Small intestine (tissue), 7 donors: ENCODE data around the gene CHD6. TPM values are rescaled to one million over a fixed set of nuclear protein-coding genes. Genes with fewer than 3 reads are reported as not detected.

ENCODE experiments used
- DNase-seq, 2 donors: peaks; one replicate each; pipeline versions ENCODE4 v3.0.0 to v3.0.0-alpha.2; 2013
- FAIRE-seq: peaks from 2 replicates; lab custom pipeline; 2012; peaks lifted over from hg19 to GRCh38; lab: Jason Lieb, UNC
- H3K27ac ChIP-seq, 3 donors: one replicate each; pipeline ENCODE4 v1.5.1; 2013; ENCODE audit warnings: low read length in 2 of 3, mild to moderate bottlenecking in 2 of 3, control low read depth in 1 of 3, inconsistent platforms in 1 of 3, low read depth in 1 of 3, moderate library complexity in 1 of 3
- H3K27me3 ChIP-seq, 3 donors: one replicate each; pipeline ENCODE4 v1.6.1; 2013; ENCODE audit warnings: low read length in 3 of 3, inconsistent platforms in 1 of 3; ENCODE audit not compliant: control insufficient read depth in 3 of 3, insufficient read depth in 3 of 3
- H3K36me3 ChIP-seq, 3 donors: one replicate each; pipeline ENCODE4 v1.6.1; 2013; ENCODE audit warnings: low read length in 3 of 3, inconsistent platforms in 1 of 3, low read depth in 1 of 3, mild to moderate bottlenecking in 1 of 3, moderate library complexity in 1 of 3; ENCODE audit not compliant: control insufficient read depth in 3 of 3, insufficient read depth in 2 of 3
- H3K4me1 ChIP-seq, 3 donors: one replicate each; pipeline ENCODE4 v1.6.1; 2013; ENCODE audit warnings: low read length in 2 of 3, inconsistent platforms in 1 of 3, low read depth in 1 of 3, mild to moderate bottlenecking in 1 of 3, moderate library complexity in 1 of 3; ENCODE audit not compliant: control insufficient read depth in 3 of 3, insufficient read depth in 2 of 3
- H3K4me3 ChIP-seq, 3 donors: one replicate each; pipeline ENCODE4 v1.5.1; 2013; ENCODE audit warnings: low read length in 3 of 3, control low read depth in 1 of 3, inconsistent platforms in 1 of 3, low read depth in 1 of 3, mild to moderate bottlenecking in 1 of 3, moderate library complexity in 1 of 3
- H3K9me3 ChIP-seq, 2 donors: one replicate each; pipeline ENCODE4 v1.6.1; 2013; ENCODE audit warnings: low read depth in 1 of 2, low read length in 1 of 2; ENCODE audit not compliant: control insufficient read depth in 2 of 2, insufficient read depth in 1 of 2
- WGBS, 3 donors: extraction: QIAGEN DNeasy Blood & Tissue Kit; methylation state at CpG; one replicate each; pipeline ENCODE4 v1.1.7; 2013; 5-methylcytosine and 5-hydroxymethylcytosine counted together
- polyA plus RNA-seq, 4 donors: library from polyadenylated mRNA; stranded (reverse) in 3 of 4; unstranded in 1 of 4; fragments of 200-250 nt in 3 of 4; fragments of 120-200 nt in 1 of 4; gene quantifications; one replicate each; pipeline versions ENCODE4 v1.2.1 to v1.2.3, GENCODE V29; 2013
- donor health status: healthy with polysubstance abuse.
- donor health status: control.
- donor health status: control.
- donor health status: Bipolar disorder and iron deficiency.
- donor health status: healthy.

Gene CHD6
- polyA plus RNA-seq, 4 donors, result 5.3 to 46.7 (median 16.1) TPM

- DNase-seq (no peak), FAIRE-seq (no peak)
- Histone ChIP-seq H3K9me3 (peaks cover 0 to 4% of the 10 kb centered on the region in 2 donors), H3K4me3 (no peak overlapping the region), H3K27me3 (no peaks in the 10 kb centered on the region), H3K27ac (no peak overlapping the region), H3K36me3 (peaks cover 4 to 29% (median 4%) of the 10 kb centered on the region in 3 donors), H3K4me1 (no peaks in the 10 kb centered on the region)
- WGBS, 3 donors, result 73 to 81% (median 79%) methylated on average over 5 of the region's 5 CpGs
Observed at GRCh38 chr20:41467690-41468089, 150.5 kb downstream of the CHD6 start.

- 88 to 95% (median 89%) methylated on average over 3 of the region's 3 CpGs for WGBS, 3 donors
- Histone ChIP-seq H3K4me1 (no peaks in the 10 kb centered on the region), H3K36me3 (peaks cover 4 to 29% (median 4%) of the 10 kb centered on the region in 3 donors), H3K9me3 (peaks cover 0 to 4% of the 10 kb centered on the region in 2 donors), H3K4me3 (no peak overlapping the region), H3K27ac (no peak overlapping the region), H3K27me3 (no peaks in the 10 kb centered on the region)
- no peak for DNase-seq
- FAIRE-seq, result no peak
Observed at GRCh38 chr20:41467220-41467619, 151.0 kb downstream of the CHD6 start.

- WGBS, 3 donors, result 35 to 65% (median 58%) methylated on average over 1 of the region's 1 CpG
Observed at GRCh38 chr20:41463567-41463966, 154.6 kb downstream of the CHD6 start.

GRCh38 chr20:41462372-41463161, 155.6 kb downstream of the CHD6 start:
- Histone ChIP-seq H3K4me3 (no peak overlapping the region), H3K27ac (no peak overlapping the region), H3K4me1 (peaks cover 3 to 32% (median 8%) of the 10 kb centered on the region in 3 donors), H3K9me3 (peaks cover 0 to 12% of the 10 kb centered on the region in 2 donors), H3K27me3 (no peaks in the 10 kb centered on the region), H3K36me3 (peaks cover 0 to 23% (median 2%) of the 10 kb centered on the region in 3 donors)
- DNase-seq (no peak), FAIRE-seq (no peak)
- 83 to 88% (median 86%) methylated on average over 6 of the region's 6 CpGs for WGBS, 3 donors

More at GRCh38 chr20:41463567-41463966, 154.6 kb downstream of the CHD6 start:
- H3K27ac ChIP-seq, result no peak overlapping the region
- FAIRE-seq (no peak), DNase-seq (peak in 1 of 2 donors; percentile 49)
- peaks cover 3 to 28% (median 8%) of the 10 kb centered on the region in 3 donors for H3K4me1 ChIP-seq
- H3K4me3 ChIP-seq, result no peak overlapping the region
- no peaks in the 10 kb centered on the region for H3K27me3 ChIP-seq
- H3K9me3 ChIP-seq, result peaks cover 0 to 12% of the 10 kb centered on the region in 2 donors
- peaks cover 0 to 24% (median 2%) of the 10 kb centered on the region in 3 donors for H3K36me3 ChIP-seq

GRCh38 chr20:41458761-41459160, 159.4 kb downstream of the CHD6 start:
- WGBS, 3 donors, result 66 to 94% (median 77%) methylated on average over 2 of the region's 2 CpGs
- Histone ChIP-seq H3K36me3 (peaks cover 0 to 25% (median 5%) of the 10 kb centered on the region in 3 donors), H3K4me3 (no peak overlapping the region), H3K9me3 (peaks cover 0 to 9% of the 10 kb centered on the region in 2 donors), H3K27ac (peak overlapping the region in 1 of 3 donors; percentile 70), H3K27me3 (no peaks in the 10 kb centered on the region), H3K4me1 (peaks cover 3 to 43% (median 8%) of the 10 kb centered on the region in 3 donors)
- DNase-seq, result peak; percentile 66 to 70
- FAIRE-seq, result no peak

- H3K27me3 ChIP-seq, result no peaks in the 10 kb centered on the region
- DNase-seq (no peak), FAIRE-seq (no peak)
- H3K36me3 ChIP-seq, result peaks cover 0 to 40% (median 10%) of the 10 kb centered on the region in 3 donors
- WGBS, 3 donors, result 96 to 97% (median 97%) methylated on average over 17 of the region's 17 CpGs
- peaks cover 3 to 44% (median 8%) of the 10 kb centered on the region in 3 donors for H3K4me1 ChIP-seq
- H3K4me3 ChIP-seq, result no peak overlapping the region
- no peak overlapping the region for H3K27ac ChIP-seq
- H3K9me3 ChIP-seq, result peaks cover 0 to 9% of the 10 kb centered on the region in 2 donors
Observed at GRCh38 chr20:41457173-41457857, 160.9 kb downstream of the CHD6 start.

GRCh38 chr20:41456351-41456750, 161.8 kb downstream of the CHD6 start:
- FAIRE-seq, result no peak
- no peak for DNase-seq
- H3K36me3 ChIP-seq, result peaks cover under 1 to 50% (median 13%) of the 10 kb centered on the region in 3 donors

GRCh38 chr20:41454250-41454649, 163.9 kb downstream of the CHD6 start:
- H3K36me3 ChIP-seq, result peaks cover 8 to 52% (median 13%) of the 10 kb centered on the region in 3 donors
- no peaks in the 10 kb centered on the region for H3K27me3 ChIP-seq
- peak overlapping the region in 1 of 3 donors; percentile 31 for H3K27ac ChIP-seq
- peaks cover 0 to 32% (median 4%) of the 10 kb centered on the region in 3 donors for H3K4me1 ChIP-seq
- H3K9me3 ChIP-seq, result no peaks in the 10 kb centered on the region
- DNase-seq, result no peak
- no peak for FAIRE-seq
- no peak overlapping the region for H3K4me3 ChIP-seq

More at GRCh38 chr20:41456351-41456750, 161.8 kb downstream of the CHD6 start:
- H3K4me1 ChIP-seq, result peaks cover 0 to 38% (median 8%) of the 10 kb centered on the region in 3 donors
- H3K27me3 ChIP-seq, result no peaks in the 10 kb centered on the region
- H3K27ac ChIP-seq, result no peak overlapping the region
- peaks cover 0 to 8% of the 10 kb centered on the region in 2 donors for H3K9me3 ChIP-seq
- no peak overlapping the region for H3K4me3 ChIP-seq
